Mesendoderm (in vitro differentiated cells): ENCODE measurements around the gene ZBTB6.

Source experiments
- DNase-seq: peaks from one replicate; pipeline ENCODE4 v3.0.0; 2013
- H2AK5ac ChIP-seq: 2 replicates; pipeline ENCODE4 v1.6.1; 2013; ENCODE audit warnings: low read length, inconsistent platforms
- H2BK120ac ChIP-seq: 2 replicates; pipeline ENCODE4 v1.6.1; 2013; ENCODE audit warnings: low read depth, mild to moderate bottlenecking, low read length, moderate library complexity, mixed read lengths
- H2BK15ac ChIP-seq: replicated peaks from 2 replicates; pipeline ENCODE4 v1.6.1; 2013; ENCODE audit warnings: low read depth, mild to moderate bottlenecking, moderate library complexity
- H2BK5ac ChIP-seq: 2 replicates; pipeline ENCODE4 v1.6.1; 2013; ENCODE audit warnings: low read length, inconsistent platforms
- H3K18ac ChIP-seq: 2 replicates; pipeline ENCODE4 v1.6.1; 2013; ENCODE audit warnings: mild to moderate bottlenecking, low read length, mixed read lengths
- H3K23ac ChIP-seq: one replicate; pipeline ENCODE4 v1.6.1; 2013; ENCODE audit warnings: low read length
- H3K27ac ChIP-seq: 2 replicates; pipeline ENCODE4 v1.5.1; 2013; ENCODE audit warnings: low read depth, mild to moderate bottlenecking, inconsistent platforms, low read length, moderate library complexity
- H3K27me3 ChIP-seq: 2 replicates; pipeline ENCODE4 v1.6.1; 2013; ENCODE audit warnings: low read length, control low read depth, mild to moderate bottlenecking, inconsistent platforms; ENCODE audit not compliant: insufficient read depth, poor library complexity
- H3K36me3 ChIP-seq: 2 replicates; pipeline ENCODE4 v1.6.1; 2013; ENCODE audit warnings: low read length, inconsistent platforms; ENCODE audit not compliant: control insufficient read depth, insufficient read depth
- H3K4ac ChIP-seq: one replicate; pipeline ENCODE4 v1.6.1; 2013; ENCODE audit warnings: low read depth, mild to moderate bottlenecking, low read length, moderate library complexity
- H3K4me1 ChIP-seq: 2 replicates; pipeline ENCODE4 v1.6.1; 2013; ENCODE audit warnings: low read depth, low read length, inconsistent platforms; ENCODE audit not compliant: control insufficient read depth
- H3K4me2 ChIP-seq: 2 replicates; pipeline ENCODE4 v1.6.1; 2013; ENCODE audit warnings: low read length
- H3K4me3 ChIP-seq: 2 replicates; pipeline ENCODE4 v1.5.1; 2013; ENCODE audit warnings: mild to moderate bottlenecking, low read length
- H3K56ac ChIP-seq: one replicate; pipeline ENCODE4 v1.6.1; 2013; ENCODE audit warnings: low read length
- H3K79me1 ChIP-seq: 2 replicates; pipeline ENCODE4 v1.6.1; 2013; ENCODE audit warnings: low read length, inconsistent platforms
- H3K79me2 ChIP-seq: 2 replicates; pipeline ENCODE4 v1.6.1; 2013; ENCODE audit warnings: mild to moderate bottlenecking, low read length; ENCODE audit not compliant: control insufficient read depth, insufficient read depth
- H3K9ac ChIP-seq: 2 replicates; pipeline ENCODE4 v1.6.1; 2013; ENCODE audit warnings: low read length, inconsistent platforms
- H4K5ac ChIP-seq: one replicate; pipeline ENCODE4 v1.6.1; 2013; ENCODE audit warnings: low read length
- H4K8ac ChIP-seq: one replicate; pipeline ENCODE4 v1.6.1; 2013; ENCODE audit warnings: low read depth, mild to moderate bottlenecking, control low read depth, low read length, moderate library complexity
- WGBS: extraction: QIAGEN DNeasy Blood & Tissue Kit; methylation state at CpG from one replicate; pipeline ENCODE4 v1.1.7; 2013; ENCODE audit warnings: low lambda C conversion rate, missing lambda C conversion rate; ENCODE audit not compliant: insufficient coverage; ENCODE audit errors: extremely low coverage; 5-methylcytosine and 5-hydroxymethylcytosine counted together

The ZBTB6 gene

DNA sequence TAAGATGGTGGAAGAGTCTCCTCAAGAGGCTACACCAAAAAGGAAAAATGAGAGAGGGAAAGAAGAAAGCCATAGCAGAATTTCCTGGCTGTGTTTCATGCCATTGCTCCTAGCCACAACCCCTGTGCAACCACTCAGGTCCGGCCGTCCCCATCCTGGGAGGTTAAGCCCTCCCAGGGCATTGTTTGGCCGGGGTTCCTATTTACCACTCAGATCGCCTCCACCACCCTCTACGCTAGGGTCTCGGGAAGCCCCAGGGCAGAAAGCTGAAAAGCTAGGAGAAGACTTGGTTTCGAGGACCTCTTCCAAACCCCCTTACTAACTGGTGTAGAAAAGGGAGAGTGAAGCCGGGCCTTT is 8.7 kb downstream of the ZBTB6 start:
- peaks cover 23% of the 10 kb centered on the region for H3K79me2 ChIP-seq
- peak overlapping the region; percentile 94 for H3K27ac ChIP-seq
- H4K5ac ChIP-seq = peak overlapping the region; percentile 75
- no peak overlapping the region for H4K8ac ChIP-seq
- H2BK15ac ChIP-seq = no peak overlapping the region
- no peak overlapping the region for H2BK120ac ChIP-seq
- no peaks in the 10 kb centered on the region for H3K4me1 ChIP-seq
- no CpG with 5 or more reads among the region's 8 CpGs for WGBS
- no peaks in the 10 kb centered on the region for H3K36me3 ChIP-seq
- H3K9ac ChIP-seq = peak overlapping the region; percentile 96
- H3K4me3 ChIP-seq = peak overlapping the region; percentile 91
- H3K56ac ChIP-seq = peak overlapping the region; percentile 96
- peak overlapping the region; percentile 93 for H3K18ac ChIP-seq
- DNase-seq = peak; percentile 80
- no peaks in the 10 kb centered on the region for H3K79me1 ChIP-seq
- H2BK5ac ChIP-seq = no peak overlapping the region
- peak overlapping the region; percentile 82 for H3K4ac ChIP-seq
- H3K4me2 ChIP-seq = peak overlapping the region; percentile 39
- no peak overlapping the region for H2AK5ac ChIP-seq
- no peak overlapping the region for H3K23ac ChIP-seq
- H3K27me3 ChIP-seq = no peaks in the 10 kb centered on the region

DNA sequence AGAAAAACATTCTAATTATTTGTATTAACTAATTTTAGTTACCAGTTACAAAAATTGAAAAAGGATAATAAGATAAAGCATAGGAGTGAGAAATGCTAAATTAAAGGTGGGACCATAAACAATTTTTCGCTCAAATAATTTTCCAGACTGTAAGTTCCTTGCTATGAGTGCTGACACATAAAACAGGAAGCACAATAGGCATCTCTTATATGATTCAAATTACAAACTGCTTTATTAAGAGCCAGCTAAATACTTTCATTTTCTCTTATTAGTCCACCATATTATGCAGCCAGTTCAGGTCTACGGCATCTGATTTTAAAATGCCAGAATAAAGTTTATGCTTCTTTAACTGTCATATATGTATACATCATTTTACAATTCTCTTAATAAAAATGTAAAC is 12.3 kb downstream of the ZBTB6 start:
- no peak overlapping the region for H3K56ac ChIP-seq
- no peak overlapping the region for H3K4ac ChIP-seq
- H3K4me3 ChIP-seq = no peak overlapping the region
- no peaks in the 10 kb centered on the region for H3K27me3 ChIP-seq
- H4K5ac ChIP-seq = no peak overlapping the region
- H3K18ac ChIP-seq = no peak overlapping the region
- peaks cover 27% of the 10 kb centered on the region for H3K79me2 ChIP-seq
- H3K4me2 ChIP-seq = no peak overlapping the region
- no peak overlapping the region for H2AK5ac ChIP-seq
- no peak overlapping the region for H2BK15ac ChIP-seq
- H3K23ac ChIP-seq = no peak overlapping the region
- DNase-seq = no peak
- no peak overlapping the region for H2BK5ac ChIP-seq
- no peaks in the 10 kb centered on the region for H3K36me3 ChIP-seq
- no peak overlapping the region for H3K27ac ChIP-seq
- H2BK120ac ChIP-seq = no peak overlapping the region
- no peak overlapping the region for H4K8ac ChIP-seq
- H3K79me1 ChIP-seq = peaks cover 3% of the 10 kb centered on the region
- H3K4me1 ChIP-seq = no peaks in the 10 kb centered on the region
- WGBS = no CpG with 5 or more reads among the region's 2 CpGs
- no peak overlapping the region for H3K9ac ChIP-seq

DNA sequence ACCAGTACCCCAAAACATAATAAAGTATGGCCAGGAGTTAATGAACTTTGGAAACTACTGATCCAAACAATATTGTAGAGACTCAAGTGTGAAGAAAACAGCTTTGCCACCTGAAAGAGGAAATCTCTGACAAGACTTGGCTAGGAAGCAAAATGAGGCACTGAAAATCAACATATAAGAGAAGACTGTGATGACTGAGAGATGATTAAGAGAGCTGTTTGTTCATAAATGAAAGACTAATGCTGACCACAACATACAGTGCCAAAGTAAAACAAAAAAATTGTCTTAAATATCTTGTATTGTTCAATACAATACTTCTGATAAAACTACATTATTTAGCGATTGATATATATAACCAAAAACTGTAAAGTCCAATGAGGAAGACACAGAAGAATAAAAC is 15.2 kb downstream of the ZBTB6 start:
- Histone ChIP-seq H3K36me3 (no peaks in the 10 kb centered on the region), H2AK5ac (no peak overlapping the region), H3K4ac (no peak overlapping the region), H2BK120ac (no peak overlapping the region), H3K23ac (no peak overlapping the region), H3K18ac (no peak overlapping the region), H3K56ac (no peak overlapping the region), H4K5ac (no peak overlapping the region), H3K79me1 (peaks cover 3% of the 10 kb centered on the region), H2BK5ac (no peak overlapping the region), H3K27ac (no peak overlapping the region), H3K79me2 (peaks cover 12% of the 10 kb centered on the region), H3K4me3 (no peak overlapping the region), H2BK15ac (no peak overlapping the region), H3K27me3 (no peaks in the 10 kb centered on the region), H4K8ac (no peak overlapping the region), H3K4me2 (no peak overlapping the region), H3K4me1 (no peaks in the 10 kb centered on the region), H3K9ac (no peak overlapping the region)
- DNase-seq = no peak
- WGBS = no CpG with 5 or more reads among the region's 1 CpG

DNA sequence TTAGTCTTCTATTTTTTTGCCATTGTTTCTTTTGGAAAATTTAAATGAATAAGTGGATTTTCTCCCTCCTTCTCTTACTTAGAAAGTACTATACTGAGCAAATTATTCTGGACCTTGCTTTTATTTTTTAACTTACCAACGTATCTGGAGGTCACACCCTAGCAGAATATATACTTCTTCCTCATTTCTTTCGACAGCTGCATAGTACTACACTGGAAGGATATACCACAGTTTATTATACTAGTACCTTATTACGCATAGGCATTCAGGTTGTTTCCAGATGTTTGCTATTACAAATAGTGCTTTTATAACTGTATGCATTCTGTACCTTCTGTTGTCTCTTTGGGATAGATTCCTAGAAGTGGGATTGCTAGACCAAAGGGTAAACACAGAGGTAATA is 24.6 kb downstream of the ZBTB6 start:
- no peak overlapping the region for H2BK120ac ChIP-seq
- no peak overlapping the region for H3K9ac ChIP-seq
- H3K27ac ChIP-seq = no peak overlapping the region
- no peak overlapping the region for H4K5ac ChIP-seq
- DNase-seq = no peak
- H3K4ac ChIP-seq = no peak overlapping the region
- no peak overlapping the region for H2BK5ac ChIP-seq
- H3K56ac ChIP-seq = no peak overlapping the region
- H3K27me3 ChIP-seq = no peaks in the 10 kb centered on the region
- no peaks in the 10 kb centered on the region for H3K79me2 ChIP-seq
- H2AK5ac ChIP-seq = no peak overlapping the region
- no peak overlapping the region for H2BK15ac ChIP-seq
- H3K18ac ChIP-seq = no peak overlapping the region
- no CpG with 5 or more reads among the region's 3 CpGs for WGBS
- no peak overlapping the region for H3K4me3 ChIP-seq
- no peak overlapping the region for H3K4me2 ChIP-seq
- no peaks in the 10 kb centered on the region for H3K4me1 ChIP-seq
- H3K23ac ChIP-seq = no peak overlapping the region
- no peak overlapping the region for H4K8ac ChIP-seq
- H3K79me1 ChIP-seq = no peaks in the 10 kb centered on the region
- H3K36me3 ChIP-seq = peaks cover 3% of the 10 kb centered on the region

DNA sequence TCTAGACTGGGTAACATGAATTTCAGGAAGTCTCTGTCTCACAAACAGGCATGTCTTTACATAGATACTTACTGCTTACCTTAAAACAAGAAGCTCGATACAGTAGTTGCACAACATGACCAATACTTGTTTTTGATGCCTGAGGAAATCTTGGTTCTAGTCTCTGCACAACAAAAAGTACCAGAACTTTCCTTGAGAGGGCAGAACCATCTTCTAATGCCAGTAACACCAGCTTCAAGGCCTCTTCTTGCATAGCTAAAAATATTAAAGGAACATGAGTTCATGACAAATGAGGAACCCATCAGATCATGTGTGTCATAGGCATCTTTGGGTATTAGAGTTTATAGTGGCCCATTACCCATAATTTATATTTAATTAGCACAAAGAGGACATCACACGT is 30.0 kb downstream of the ZBTB6 start:
- WGBS = 100% methylated on average over 1 of the region's 2 CpGs
- Histone ChIP-seq H3K36me3 (peaks cover 4% of the 10 kb centered on the region), H3K4me1 (no peaks in the 10 kb centered on the region), H2BK15ac (no peak overlapping the region), H3K27me3 (no peaks in the 10 kb centered on the region), H2AK5ac (no peak overlapping the region), H3K79me2 (no peaks in the 10 kb centered on the region), H4K8ac (no peak overlapping the region), H3K56ac (no peak overlapping the region), H3K27ac (no peak overlapping the region), H2BK120ac (no peak overlapping the region), H3K23ac (no peak overlapping the region), H3K4me2 (no peak overlapping the region), H3K4me3 (no peak overlapping the region), H2BK5ac (no peak overlapping the region), H3K79me1 (no peaks in the 10 kb centered on the region), H4K5ac (no peak overlapping the region), H3K18ac (no peak overlapping the region), H3K4ac (no peak overlapping the region), H3K9ac (no peak overlapping the region)
- no peak for DNase-seq

DNA sequence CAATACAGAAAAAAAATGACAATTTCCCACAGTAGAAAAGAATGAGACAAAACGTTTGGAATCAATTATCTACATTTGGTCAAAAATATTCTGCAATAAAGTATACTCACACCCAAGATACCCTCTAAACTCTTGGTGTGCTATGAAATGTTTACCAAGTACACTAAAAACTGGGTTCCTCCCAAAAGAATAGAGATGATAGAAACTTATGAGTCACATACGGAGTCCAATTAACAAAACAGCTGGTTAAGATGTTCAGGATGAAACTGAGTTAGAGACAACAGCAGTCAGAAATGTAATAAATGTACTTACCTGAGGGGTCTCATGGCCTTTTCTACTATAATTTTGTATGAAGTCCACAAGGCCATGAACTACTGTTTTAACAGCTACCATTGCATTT is 33.7 kb downstream of the ZBTB6 start:
- Histone ChIP-seq H3K27ac (no peak overlapping the region), H3K9ac (no peak overlapping the region), H3K4ac (no peak overlapping the region), H3K56ac (no peak overlapping the region), H3K79me2 (no peaks in the 10 kb centered on the region), H3K79me1 (no peaks in the 10 kb centered on the region), H3K36me3 (peaks cover 2% of the 10 kb centered on the region), H3K4me1 (no peaks in the 10 kb centered on the region), H3K23ac (no peak overlapping the region), H3K4me3 (no peak overlapping the region), H3K27me3 (no peaks in the 10 kb centered on the region), H3K4me2 (no peak overlapping the region), H4K5ac (no peak overlapping the region), H2BK120ac (no peak overlapping the region), H2AK5ac (no peak overlapping the region), H4K8ac (no peak overlapping the region), H2BK5ac (no peak overlapping the region), H3K18ac (no peak overlapping the region), H2BK15ac (no peak overlapping the region)
- no CpG with 5 or more reads among the region's 2 CpGs for WGBS
- no peak for DNase-seq
